ENCODE measurements around the gene SLC7A9. TPM values are rescaled to one million over a fixed set of nuclear protein-coding genes. Genes with fewer than 3 reads are reported as not detected.
"Not testable (repeated sequence)": the region's sequence is repeated elsewhere in the genome, so short reads cannot be mapped to it uniquely, and the experiment has no call there.

SLC7A9 gene
- total RNA-seq, 1 donor from 2014 or later: 0.46 TPM

- Mint-ChIP-seq H3K9me3 (ENCODE audit: unreplicated experiment) (no peaks in the 10 kb centered on the region), H3K36me3 (ENCODE audit: low read depth, unreplicated experiment) (peaks cover 2% of the 10 kb centered on the region), H3K27ac (ENCODE audit: unreplicated experiment) (no peak overlapping the region), H3K4me1 (ENCODE audit: unreplicated experiment) (no peaks in the 10 kb centered on the region), H3K27me3 (ENCODE audit: unreplicated experiment) (no peaks in the 10 kb centered on the region), H3K4me3 (ENCODE audit: unreplicated experiment) (no peak overlapping the region)
- TF ChIP-seq CTCF (IDR thresholded peaks at IDR 0.05; ENCODE audit: unreplicated experiment): no peak
- no peak for DNase-seq (ENCODE audit: low spot score)
These were observed 16.7 kb upstream of the SLC7A9 start for GRCh38 chr19:32886241-32886640.

DNA sequence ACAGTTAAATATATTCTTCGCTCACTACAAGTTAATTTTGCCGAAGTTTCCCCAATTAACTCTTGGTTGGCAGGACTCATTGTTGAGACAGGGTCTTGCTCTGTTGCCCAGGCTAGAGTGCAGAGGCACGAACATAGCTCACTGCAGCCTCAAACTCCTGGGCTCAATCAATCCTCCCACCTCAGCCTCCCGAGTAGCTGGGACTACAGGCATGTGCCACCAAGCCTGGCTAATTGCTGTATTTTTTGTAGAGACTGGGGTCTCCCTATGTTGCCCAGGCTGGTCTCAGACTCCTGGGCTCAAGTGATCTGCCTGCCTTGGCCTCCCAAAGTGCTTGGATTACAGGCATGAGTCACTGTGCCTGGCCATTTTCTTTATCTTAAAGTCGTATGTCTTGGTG, 15.7 kb upstream of the SLC7A9 start:
- H3K4me1 Mint-ChIP-seq (ENCODE audit: unreplicated experiment); H3K9me3 Mint-ChIP-seq (ENCODE audit: unreplicated experiment); DNase-seq (ENCODE audit: low spot score); H3K27me3 Mint-ChIP-seq (ENCODE audit: unreplicated experiment); H3K4me3 Mint-ChIP-seq (ENCODE audit: unreplicated experiment); H3K36me3 Mint-ChIP-seq (ENCODE audit: low read depth, unreplicated experiment); H3K27ac Mint-ChIP-seq (ENCODE audit: unreplicated experiment): not testable (repeated sequence)

DNA sequence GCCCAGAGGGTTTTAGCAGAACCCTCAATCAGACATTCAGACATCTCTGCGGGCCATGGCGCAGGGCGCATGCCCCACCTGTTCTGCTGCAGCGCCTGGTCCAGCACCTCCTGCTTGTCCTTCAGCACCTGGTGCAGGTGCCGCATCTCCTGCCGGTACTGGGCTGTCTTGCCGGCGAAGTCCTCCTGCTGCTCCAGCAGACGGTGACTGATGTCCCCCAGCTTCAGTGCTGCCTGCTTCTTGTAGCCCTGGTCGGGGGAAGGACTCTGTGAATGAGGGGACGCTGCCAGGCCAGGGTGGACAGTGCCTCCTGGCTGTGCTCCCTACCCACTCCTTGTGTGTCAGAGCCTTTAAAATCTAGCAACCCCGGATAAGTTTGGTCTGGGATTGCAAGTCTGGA, 12.2 kb upstream of the SLC7A9 start:
- TF ChIP-seq CTCF (IDR thresholded peaks at IDR 0.05; ENCODE audit: unreplicated experiment): no peak
- H3K36me3 Mint-ChIP-seq (ENCODE audit: low read depth, unreplicated experiment): peaks cover 3% of the 10 kb centered on the region
- peaks cover 1% of the 10 kb centered on the region for H3K27me3 Mint-ChIP-seq (ENCODE audit: unreplicated experiment)
- no peaks in the 10 kb centered on the region for H3K9me3 Mint-ChIP-seq (ENCODE audit: unreplicated experiment)
- DNase-seq (ENCODE audit: low spot score): no peak
- no peak overlapping the region for H3K27ac Mint-ChIP-seq (ENCODE audit: unreplicated experiment)
- H3K4me1 Mint-ChIP-seq (ENCODE audit: unreplicated experiment): no peaks in the 10 kb centered on the region
- H3K4me3 Mint-ChIP-seq (ENCODE audit: unreplicated experiment): no peak overlapping the region

GRCh38 chr19:32880622-32881021, 11.1 kb upstream of the SLC7A9 start:
- peaks cover 3% of the 10 kb centered on the region for H3K36me3 Mint-ChIP-seq (ENCODE audit: low read depth, unreplicated experiment)
- no peak overlapping the region for H3K4me3 Mint-ChIP-seq (ENCODE audit: unreplicated experiment)
- peaks cover 1% of the 10 kb centered on the region for H3K27me3 Mint-ChIP-seq (ENCODE audit: unreplicated experiment)
- no peaks in the 10 kb centered on the region for H3K4me1 Mint-ChIP-seq (ENCODE audit: unreplicated experiment)
- peak overlapping the region; percentile 1 for H3K27ac Mint-ChIP-seq (ENCODE audit: unreplicated experiment)
- H3K9me3 Mint-ChIP-seq (ENCODE audit: unreplicated experiment): no peaks in the 10 kb centered on the region
- no peak for DNase-seq (ENCODE audit: low spot score)
- TF ChIP-seq CTCF (IDR thresholded peaks at IDR 0.05; ENCODE audit: unreplicated experiment): no peak

GRCh38 chr19:32879741-32880140, 10.2 kb upstream of the SLC7A9 start:
- no peaks in the 10 kb centered on the region for H3K9me3 Mint-ChIP-seq (ENCODE audit: unreplicated experiment)
- no peak overlapping the region for H3K4me3 Mint-ChIP-seq (ENCODE audit: unreplicated experiment)
- no peaks in the 10 kb centered on the region for H3K4me1 Mint-ChIP-seq (ENCODE audit: unreplicated experiment)
- DNase-seq (ENCODE audit: low spot score): no peak
- no peak for TF ChIP-seq CTCF (IDR thresholded peaks at IDR 0.05; ENCODE audit: unreplicated experiment)
- no peak overlapping the region for H3K27ac Mint-ChIP-seq (ENCODE audit: unreplicated experiment)
- H3K27me3 Mint-ChIP-seq (ENCODE audit: unreplicated experiment): peaks cover 1% of the 10 kb centered on the region
- H3K36me3 Mint-ChIP-seq (ENCODE audit: low read depth, unreplicated experiment): peaks cover 3% of the 10 kb centered on the region

GRCh38 chr19:32878988-32879387, 9.4 kb upstream of the SLC7A9 start:
- H3K27ac Mint-ChIP-seq (ENCODE audit: unreplicated experiment): no peak overlapping the region
- no peak for DNase-seq (ENCODE audit: low spot score)
- H3K9me3 Mint-ChIP-seq (ENCODE audit: unreplicated experiment): no peaks in the 10 kb centered on the region
- TF ChIP-seq CTCF (IDR thresholded peaks at IDR 0.05; ENCODE audit: unreplicated experiment): no peak
- H3K27me3 Mint-ChIP-seq (ENCODE audit: unreplicated experiment): peaks cover 1% of the 10 kb centered on the region
- H3K4me1 Mint-ChIP-seq (ENCODE audit: unreplicated experiment): no peaks in the 10 kb centered on the region
- no peak overlapping the region for H3K4me3 Mint-ChIP-seq (ENCODE audit: unreplicated experiment)
- H3K36me3 Mint-ChIP-seq (ENCODE audit: low read depth, unreplicated experiment): peaks cover 3% of the 10 kb centered on the region

Data from endothelial cell (in vitro differentiated cells).